NCI-H1436 treated with DMSO at 0.1 percent for 48 hours (cell line): ENCODE measurements around the gene ITGAV.

Source experiments
- DNase-seq: peaks from one replicate; lab custom pipeline; 2025; lab: John Stamatoyannopoulos, UW

Gene ITGAV

GRCh38 chr2:186575302-186575701 is 14.6 kb upstream of the ITGAV start:
- DNase-seq, result no peak

- DNase-seq, result no peak
Measured at GRCh38 chr2:186575856-186576255, 14.0 kb upstream of the ITGAV start.

- DNase-seq, result no peak
Measured at GRCh38 chr2:186576614-186577013, 13.2 kb upstream of the ITGAV start.

- DNase-seq, result no peak
Measured at GRCh38 chr2:186582698-186583097, 7.2 kb upstream of the ITGAV start.

- DNase-seq, result no peak
Measured at GRCh38 chr2:186584053-186584452, 5.8 kb upstream of the ITGAV start.

- DNase-seq, result no peak
Measured at GRCh38 chr2:186588421-186588820, 1.4 kb upstream of the ITGAV start.

GRCh38 chr2:186588940-186589611 is 780 bp upstream of the ITGAV start:
- no peak for DNase-seq

GRCh38 chr2:186590350-186590758 is 498 bp downstream of the ITGAV start:
- DNase-seq, result no peak

- DNase-seq, result no peak
Measured at GRCh38 chr2:186590759-186591505, 1.1 kb downstream of the ITGAV start.

GRCh38 chr2:186591506-186591890 is 1.6 kb downstream of the ITGAV start:
- no peak for DNase-seq

- DNase-seq, result no peak
Measured at GRCh38 chr2:186592137-186592875, 2.5 kb downstream of the ITGAV start.

GRCh38 chr2:186593523-186593922 is 3.7 kb downstream of the ITGAV start:
- no peak for DNase-seq

GRCh38 chr2:186594001-186594722 is 4.3 kb downstream of the ITGAV start:
- DNase-seq, result no peak

- DNase-seq, result no peak
Measured at GRCh38 chr2:186595219-186595618, 5.4 kb downstream of the ITGAV start.

- no peak for DNase-seq
Measured at GRCh38 chr2:186599186-186599778, 9.4 kb downstream of the ITGAV start.

GRCh38 chr2:186603286-186603685 is 13.4 kb downstream of the ITGAV start:
- DNase-seq, result no peak

GRCh38 chr2:186605041-186605440 is 15.2 kb downstream of the ITGAV start:
- no peak for DNase-seq

- no peak for DNase-seq
Measured at GRCh38 chr2:186607660-186608324, 17.9 kb downstream of the ITGAV start.

- no peak for DNase-seq
Measured at GRCh38 chr2:186610785-186611184, 20.9 kb downstream of the ITGAV start.

- no peak for DNase-seq
Measured at GRCh38 chr2:186611526-186611925, 21.7 kb downstream of the ITGAV start.

GRCh38 chr2:186612026-186612425 is 22.2 kb downstream of the ITGAV start:
- DNase-seq, result no peak
